22Rv1 (cell line): ENCODE data around the gene SOX4.

Experiments used
- ZFX ChIP-seq: fragments of 450-650 bp; IDR thresholded peaks from 2 replicates; pipeline ENCODE4 v1.6.1; 2017; ENCODE audit warnings: antibody characterized with exemption, borderline replicate concordance
- TF ChIP-seq, protein P1 (sequence below): fragments of 450-650 bp; IDR thresholded peaks from 2 replicates; pipeline ENCODE4 v1.5.1; 2017; ENCODE audit warnings: mild to moderate bottlenecking

DNA sequence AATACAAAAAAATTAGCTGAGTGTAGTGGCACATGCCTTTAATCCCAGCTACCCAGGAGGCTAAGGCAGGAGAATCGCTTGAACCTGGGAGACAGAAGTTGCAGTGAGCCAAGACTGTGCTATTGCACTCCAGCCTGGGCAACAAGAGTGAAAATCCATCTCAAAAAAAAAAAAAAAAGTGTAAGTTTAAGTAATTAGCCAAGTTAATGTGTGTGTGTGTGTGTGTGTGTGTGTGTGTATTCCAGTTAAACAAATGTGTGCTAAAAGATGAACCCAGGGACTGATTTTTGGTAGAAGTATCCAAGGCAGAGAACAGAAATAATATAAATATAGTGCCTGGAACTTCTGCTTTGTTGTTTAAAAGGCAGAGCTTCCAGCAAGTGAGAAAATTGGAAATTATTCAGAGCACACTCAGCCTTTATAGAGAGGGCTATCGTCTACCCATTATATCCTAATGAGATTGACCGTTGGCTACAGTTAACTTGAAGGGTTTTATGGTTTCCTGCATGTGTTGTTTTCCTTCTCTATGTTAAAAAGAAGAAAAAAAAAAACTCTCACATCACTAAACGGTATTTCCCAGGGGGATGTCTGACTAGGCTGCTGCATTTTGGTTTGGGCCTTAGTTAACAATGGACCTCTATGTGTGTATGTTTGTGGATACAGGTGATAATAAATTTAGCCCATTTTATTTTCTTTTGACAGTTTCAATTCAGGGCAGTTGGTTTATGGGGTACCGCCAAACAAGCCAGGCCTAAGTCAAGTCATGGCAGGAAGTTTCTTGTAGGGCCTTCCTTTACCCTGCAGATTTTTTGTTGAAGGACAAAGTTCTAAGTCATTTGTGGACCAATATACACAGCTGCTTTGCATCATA is 9.8 kb downstream of the SOX4 start:
- TF ChIP-seq, protein P1, sequence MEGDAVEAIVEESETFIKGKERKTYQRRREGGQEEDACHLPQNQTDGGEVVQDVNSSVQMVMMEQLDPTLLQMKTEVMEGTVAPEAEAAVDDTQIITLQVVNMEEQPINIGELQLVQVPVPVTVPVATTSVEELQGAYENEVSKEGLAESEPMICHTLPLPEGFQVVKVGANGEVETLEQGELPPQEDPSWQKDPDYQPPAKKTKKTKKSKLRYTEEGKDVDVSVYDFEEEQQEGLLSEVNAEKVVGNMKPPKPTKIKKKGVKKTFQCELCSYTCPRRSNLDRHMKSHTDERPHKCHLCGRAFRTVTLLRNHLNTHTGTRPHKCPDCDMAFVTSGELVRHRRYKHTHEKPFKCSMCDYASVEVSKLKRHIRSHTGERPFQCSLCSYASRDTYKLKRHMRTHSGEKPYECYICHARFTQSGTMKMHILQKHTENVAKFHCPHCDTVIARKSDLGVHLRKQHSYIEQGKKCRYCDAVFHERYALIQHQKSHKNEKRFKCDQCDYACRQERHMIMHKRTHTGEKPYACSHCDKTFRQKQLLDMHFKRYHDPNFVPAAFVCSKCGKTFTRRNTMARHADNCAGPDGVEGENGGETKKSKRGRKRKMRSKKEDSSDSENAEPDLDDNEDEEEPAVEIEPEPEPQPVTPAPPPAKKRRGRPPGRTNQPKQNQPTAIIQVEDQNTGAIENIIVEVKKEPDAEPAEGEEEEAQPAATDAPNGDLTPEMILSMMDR: no peak
- TF ChIP-seq ZFX: no peak
